Smooth muscle cell (in vitro differentiated cells): ENCODE measurements around the gene CDC42SE2. TPM values are rescaled to one million over a fixed set of nuclear protein-coding genes. Genes with fewer than 3 reads are reported as not detected.
"Not testable (repeated sequence)": the region's sequence is repeated elsewhere in the genome, so short reads cannot be mapped to it uniquely, and the experiment has no call there.

ENCODE experiments used
- DNase-seq: peaks from one replicate; lab custom pipeline; 2025; ENCODE audit not compliant: unreplicated experiment; lab: John Stamatoyannopoulos, UW
- H2AFZ ChIP-seq: fragments of 200-600 bp; sonication (generic); 2 replicates; pipeline ENCODE4 v1.6.0; 2016; ENCODE audit warnings: antibody characterized with exemption, low read depth, mild to moderate bottlenecking
- H3F3A ChIP-seq: fragments of 200-600 bp; sonication (generic); 2 replicates; pipeline ENCODE4 v1.6.0; 2017; ENCODE audit warnings: antibody characterized with exemption, low read depth
- H3K27ac ChIP-seq: fragments of 200-600 bp; sonication (generic); 2 replicates; pipeline ENCODE4 v1.5.1; 2016; ENCODE audit warnings: low read depth, mild to moderate bottlenecking
- H3K27me3 ChIP-seq: fragments of 200-600 bp; sonication (generic); 2 replicates; pipeline ENCODE4 v1.6.1; 2016; ENCODE audit warnings: low read depth, mild to moderate bottlenecking
- H3K36me3 ChIP-seq: fragments of 200-600 bp; sonication (generic); 2 replicates; pipeline ENCODE4 v1.5.1; 2016; ENCODE audit warnings: low read depth
- H3K4me1 ChIP-seq: fragments of 200-600 bp; sonication (generic); 2 replicates; pipeline ENCODE4 v1.5.1; 2016; ENCODE audit warnings: low read depth
- H3K4me2 ChIP-seq: fragments of 200-600 bp; sonication (generic); 2 replicates; pipeline ENCODE4 v1.6.0; 2016; ENCODE audit warnings: mild to moderate bottlenecking
- H3K4me3 ChIP-seq: fragments of 200-600 bp; sonication (generic); 2 replicates; pipeline ENCODE4 v1.5.1; 2016; ENCODE audit warnings: mild to moderate bottlenecking
- H3K79me2 ChIP-seq: fragments of 200-600 bp; sonication (generic); 2 replicates; pipeline ENCODE4 v1.6.0; 2016; ENCODE audit warnings: low read depth, mild to moderate bottlenecking
- H3K9ac ChIP-seq: fragments of 200-600 bp; sonication (generic); 2 replicates; pipeline ENCODE4 v1.6.0; 2016; ENCODE audit warnings: low read depth
- H3K9me3 ChIP-seq: fragments of 200-600 bp; sonication (generic); replicated peaks from 2 replicates; pipeline ENCODE4 v1.5.1; 2016; ENCODE audit warnings: low read depth
- H4K20me1 ChIP-seq: fragments of 200-600 bp; sonication (generic); 2 replicates; pipeline ENCODE4 v1.6.0; 2016; ENCODE audit warnings: low read depth
- CTCF ChIP-seq: fragments of 200-600 bp; sonication (generic); IDR thresholded peaks from 2 replicates; pipeline ENCODE4 v1.5.1; 2017; ENCODE audit warnings: borderline replicate concordance, mild to moderate bottlenecking, antibody characterized with exemption; ENCODE audit not compliant: insufficient read depth, poor library complexity, severe bottlenecking
- WGBS: methylation state at CpG from one replicate; pipeline ENCODE4 v1.1.7; 2016; ENCODE audit warnings: low lambda C conversion rate; 5-methylcytosine and 5-hydroxymethylcytosine counted together
- polyA plus RNA-seq: library from polyadenylated mRNA; unstranded; fragments of >200 nt; fragmentation: Nextera tagmentation; extraction: Ambion mirVana; gene quantifications from 2 replicates; pipeline ENCODE4 v1.2.1, GENCODE V29; 2016
- total RNA-seq: library from RNA; depleted of rRNA; stranded (reverse); fragments of >200 nt; gene quantifications from 2 replicates; pipeline ENCODE4 v1.2.3, GENCODE V29; 2014

Gene CDC42SE2
- total and polyA plus RNA-seq, 2 experiments from 2014 or later, result 12.6 to 24.0 TPM

GRCh38 chr5:131338051-131338453, 74.2 kb downstream of the CDC42SE2 start:
- no peak for DNase-seq
- no peaks in the 10 kb centered on the region for H3F3A ChIP-seq
- H4K20me1 ChIP-seq, result peaks cover 7% of the 10 kb centered on the region
- TF ChIP-seq CTCF, result no peak
- H3K27ac ChIP-seq, result no peak overlapping the region
- H3K4me3 ChIP-seq, result no peak overlapping the region
- no peaks in the 10 kb centered on the region for H3K27me3 ChIP-seq
- peaks cover 15% of the 10 kb centered on the region for H3K79me2 ChIP-seq
- no peak overlapping the region for H3K4me2 ChIP-seq
- H3K9me3 ChIP-seq, result no peaks in the 10 kb centered on the region
- WGBS, result 93% methylated on average over 4 of the region's 4 CpGs
- no peaks in the 10 kb centered on the region for H3K36me3 ChIP-seq
- no peak overlapping the region for H2AFZ ChIP-seq
- no peaks in the 10 kb centered on the region for H3K4me1 ChIP-seq
- no peak overlapping the region for H3K9ac ChIP-seq

DNA sequence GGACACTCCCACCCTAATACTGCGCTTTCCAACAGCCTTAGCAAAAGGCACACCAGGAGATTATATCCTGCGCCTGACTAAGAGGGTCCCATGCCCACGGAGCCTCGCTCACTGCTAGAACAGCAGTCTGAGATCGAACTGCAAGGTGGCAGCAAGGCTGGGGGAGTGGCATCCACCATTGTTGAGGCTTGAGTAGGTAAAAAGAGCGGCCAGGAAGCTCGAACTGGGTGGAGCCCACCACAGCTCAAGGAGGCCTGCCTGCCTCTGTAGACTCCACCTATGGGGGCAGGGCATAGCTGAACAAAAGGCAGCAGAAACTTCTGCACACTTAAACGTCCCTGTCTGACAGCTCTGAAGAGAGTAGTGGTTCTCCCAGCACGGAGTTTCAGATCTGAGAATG, 80.4 kb downstream of the CDC42SE2 start:
- not testable (repeated sequence) for H3K4me2 ChIP-seq, H3K9ac ChIP-seq, H3K4me1 ChIP-seq, H3F3A ChIP-seq, H3K9me3 ChIP-seq, DNase-seq, H4K20me1 ChIP-seq, H3K27me3 ChIP-seq, H3K27ac ChIP-seq, H3K4me3 ChIP-seq, H3K79me2 ChIP-seq, H3K36me3 ChIP-seq, H2AFZ ChIP-seq
- 97% methylated on average over 9 of the region's 9 CpGs for WGBS

DNA sequence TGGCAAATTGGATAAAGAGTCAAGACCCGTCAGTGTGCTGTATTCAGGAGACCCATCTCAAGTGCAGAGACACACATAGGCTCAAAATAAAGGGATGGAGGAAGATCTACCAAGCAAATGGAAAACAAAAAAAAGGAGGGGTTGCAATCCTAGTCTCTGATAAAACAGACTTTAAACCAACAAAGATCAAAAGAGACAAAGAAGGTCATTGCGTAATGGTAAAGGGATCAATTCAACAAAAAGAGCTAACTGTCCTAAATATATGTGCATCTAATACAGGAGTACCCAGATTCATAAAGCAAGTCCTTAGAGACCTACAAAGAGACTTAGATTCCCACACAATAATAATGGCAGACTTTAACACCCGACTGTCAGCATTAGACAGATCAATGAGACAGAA, 82.4 kb downstream of the CDC42SE2 start:
- 99% methylated on average over 3 of the region's 3 CpGs for WGBS
- not testable (repeated sequence) for H3K4me2 ChIP-seq, H4K20me1 ChIP-seq, H2AFZ ChIP-seq, H3K4me1 ChIP-seq, H3K79me2 ChIP-seq, DNase-seq, H3K4me3 ChIP-seq, H3K27ac ChIP-seq, H3K27me3 ChIP-seq, H3K9me3 ChIP-seq, H3K36me3 ChIP-seq, H3K9ac ChIP-seq, H3F3A ChIP-seq

DNA sequence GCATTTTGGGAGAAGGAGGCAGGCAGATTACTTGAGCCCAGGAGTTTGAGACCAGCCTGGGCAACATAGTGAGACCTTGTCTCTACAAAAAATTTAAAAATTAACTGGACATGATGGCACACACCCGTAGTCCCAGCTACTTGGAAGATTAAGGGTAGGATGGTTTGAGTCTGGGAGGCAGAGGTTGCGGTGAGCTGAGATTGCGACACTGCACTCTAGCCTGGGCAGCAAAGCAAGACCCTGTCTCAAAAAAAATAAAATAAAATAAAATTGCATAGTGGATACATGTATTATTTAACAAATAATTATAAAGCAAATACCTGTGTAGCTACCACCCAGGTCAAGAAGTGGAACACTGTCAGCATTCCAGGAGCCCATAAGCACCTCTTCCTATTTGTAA, 90.1 kb downstream of the CDC42SE2 start:
- Histone ChIP-seq H4K20me1 (peaks cover 16% of the 10 kb centered on the region), H3K4me1 (peaks cover 3% of the 10 kb centered on the region), H2AFZ (no peak overlapping the region), H3K79me2 (peaks cover 7% of the 10 kb centered on the region), H3K27me3 (no peaks in the 10 kb centered on the region), H3K4me2 (no peak overlapping the region), H3K9me3 (no peaks in the 10 kb centered on the region), H3K9ac (no peak overlapping the region), H3K36me3 (no peaks in the 10 kb centered on the region), H3K27ac (no peak overlapping the region), H3K4me3 (no peak overlapping the region), H3F3A (no peaks in the 10 kb centered on the region)
- 97% methylated on average over 3 of the region's 3 CpGs for whole genome bisulfite sequencing
- TF ChIP-seq CTCF, result no peak
- DNase-seq, result no peak

DNA sequence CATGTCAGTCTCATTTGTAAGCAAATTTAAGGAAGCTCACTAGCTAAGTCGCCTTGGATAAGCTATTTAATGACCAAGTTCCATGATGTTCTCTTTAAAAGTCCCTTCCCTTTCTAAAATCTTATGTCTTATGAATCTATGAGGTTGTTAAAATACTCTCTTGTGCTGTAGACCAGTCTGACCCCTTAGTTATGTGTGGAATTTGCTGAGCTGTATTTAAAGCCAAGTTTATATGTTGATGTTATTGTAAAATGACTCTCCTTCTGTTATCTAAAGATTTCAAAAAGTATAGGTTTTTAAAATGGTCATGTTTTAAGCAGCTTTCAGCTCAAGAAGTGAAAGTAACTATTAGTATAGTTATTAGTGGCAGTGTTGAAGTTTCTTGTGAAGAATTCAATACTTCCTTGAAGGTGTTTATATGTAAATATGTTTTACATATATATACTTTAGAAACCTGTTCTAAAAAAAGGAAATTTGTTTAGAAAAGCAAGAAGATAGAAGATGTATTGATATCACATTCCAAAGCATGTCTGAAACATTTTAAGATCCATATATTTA, 92.2 kb downstream of the CDC42SE2 start:
- WGBS, result 68% methylated on average over 1 of the region's 1 CpG
- peaks cover 16% of the 10 kb centered on the region for H4K20me1 ChIP-seq
- H3K4me1 ChIP-seq, result peaks cover 3% of the 10 kb centered on the region
- H3K79me2 ChIP-seq, result peaks cover 7% of the 10 kb centered on the region
- peak overlapping the region; percentile 31 for H3K27ac ChIP-seq
- no peak overlapping the region for H2AFZ ChIP-seq
- DNase-seq, result no peak
- no peak overlapping the region for H3K4me3 ChIP-seq
- no peak for TF ChIP-seq CTCF
- peak overlapping the region; percentile 42 for H3K4me2 ChIP-seq
- peaks cover 6% of the 10 kb centered on the region for H3K36me3 ChIP-seq
- H3K27me3 ChIP-seq, result no peaks in the 10 kb centered on the region
- H3F3A ChIP-seq, result no peaks in the 10 kb centered on the region
- H3K9ac ChIP-seq, result no peak overlapping the region
- no peaks in the 10 kb centered on the region for H3K9me3 ChIP-seq
